ENCODE measurements around the gene TEX51.

TEX51 gene

GRCh38 chr2:126902859-126903258 is 4.2 kb downstream of the TEX51 start:
- TF ChIP-seq, protein P1, sequence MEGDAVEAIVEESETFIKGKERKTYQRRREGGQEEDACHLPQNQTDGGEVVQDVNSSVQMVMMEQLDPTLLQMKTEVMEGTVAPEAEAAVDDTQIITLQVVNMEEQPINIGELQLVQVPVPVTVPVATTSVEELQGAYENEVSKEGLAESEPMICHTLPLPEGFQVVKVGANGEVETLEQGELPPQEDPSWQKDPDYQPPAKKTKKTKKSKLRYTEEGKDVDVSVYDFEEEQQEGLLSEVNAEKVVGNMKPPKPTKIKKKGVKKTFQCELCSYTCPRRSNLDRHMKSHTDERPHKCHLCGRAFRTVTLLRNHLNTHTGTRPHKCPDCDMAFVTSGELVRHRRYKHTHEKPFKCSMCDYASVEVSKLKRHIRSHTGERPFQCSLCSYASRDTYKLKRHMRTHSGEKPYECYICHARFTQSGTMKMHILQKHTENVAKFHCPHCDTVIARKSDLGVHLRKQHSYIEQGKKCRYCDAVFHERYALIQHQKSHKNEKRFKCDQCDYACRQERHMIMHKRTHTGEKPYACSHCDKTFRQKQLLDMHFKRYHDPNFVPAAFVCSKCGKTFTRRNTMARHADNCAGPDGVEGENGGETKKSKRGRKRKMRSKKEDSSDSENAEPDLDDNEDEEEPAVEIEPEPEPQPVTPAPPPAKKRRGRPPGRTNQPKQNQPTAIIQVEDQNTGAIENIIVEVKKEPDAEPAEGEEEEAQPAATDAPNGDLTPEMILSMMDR (IDR thresholded peaks at IDR 0.05; ENCODE audit: insufficient read depth, low read depth, low read length, missing control alignments) = no peak
- H3K4me3 ChIP-seq (ENCODE audit: low read length) = no peak overlapping the region
- DNase-seq (ENCODE audit: low read depth) = no peak

GRCh38 chr2:126905991-126906390 is 7.3 kb downstream of the TEX51 start:
- H3K4me3 ChIP-seq (ENCODE audit: low read length) = no peak overlapping the region
- TF ChIP-seq, protein P1 (IDR thresholded peaks at IDR 0.05; ENCODE audit: insufficient read depth, low read depth, low read length, missing control alignments) = no peak
- DNase-seq (ENCODE audit: low read depth) = no peak

DNA sequence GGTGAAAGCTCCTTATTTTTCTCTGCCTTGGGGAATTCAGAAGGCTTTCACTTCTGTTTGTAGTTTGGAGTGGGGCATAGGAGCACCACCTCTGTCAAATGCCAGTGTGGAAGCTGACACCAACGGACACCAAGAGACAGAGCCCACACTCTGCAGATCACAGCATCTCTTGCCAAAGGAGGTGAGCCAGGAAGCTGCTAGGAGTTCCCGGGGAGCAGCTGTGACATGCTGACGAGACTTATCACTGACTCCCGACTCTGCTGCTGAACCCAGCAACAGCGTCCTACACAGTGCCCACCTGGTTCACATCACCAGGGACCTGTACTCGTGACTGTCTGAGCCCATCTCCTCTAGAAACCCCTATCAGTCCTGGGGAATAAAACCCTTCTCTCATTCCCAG is 8.1 kb downstream of the TEX51 start:
- no peak overlapping the region for H3K4me3 ChIP-seq (ENCODE audit: low read length)
- TF ChIP-seq, protein P1 (IDR thresholded peaks at IDR 0.05; ENCODE audit: insufficient read depth, low read depth, low read length, missing control alignments) = no peak
- DNase-seq (ENCODE audit: low read depth) = no peak

GRCh38 chr2:126907671-126908070 is 9.0 kb downstream of the TEX51 start:
- DNase-seq (ENCODE audit: low read depth) = no peak
- TF ChIP-seq, protein P1 (IDR thresholded peaks at IDR 0.05; ENCODE audit: insufficient read depth, low read depth, low read length, missing control alignments) = no peak

GRCh38 chr2:126908721-126909177 is 10.1 kb downstream of the TEX51 start:
- no peak overlapping the region for H3K4me3 ChIP-seq (ENCODE audit: low read length)
- TF ChIP-seq, protein P1 (IDR thresholded peaks at IDR 0.05; ENCODE audit: insufficient read depth, low read depth, low read length, missing control alignments) = no peak
- no peak for DNase-seq (ENCODE audit: low read depth)

More at GRCh38 chr2:126907671-126908070, 9.0 kb downstream of the TEX51 start:
- H3K4me3 ChIP-seq (ENCODE audit: low read length) = no peak overlapping the region

- DNase-seq (ENCODE audit: low read depth) = no peak
- no peak overlapping the region for H3K4me3 ChIP-seq (ENCODE audit: low read length)
Observed at GRCh38 chr2:126909366-126909765, 10.7 kb downstream of the TEX51 start.

DNA sequence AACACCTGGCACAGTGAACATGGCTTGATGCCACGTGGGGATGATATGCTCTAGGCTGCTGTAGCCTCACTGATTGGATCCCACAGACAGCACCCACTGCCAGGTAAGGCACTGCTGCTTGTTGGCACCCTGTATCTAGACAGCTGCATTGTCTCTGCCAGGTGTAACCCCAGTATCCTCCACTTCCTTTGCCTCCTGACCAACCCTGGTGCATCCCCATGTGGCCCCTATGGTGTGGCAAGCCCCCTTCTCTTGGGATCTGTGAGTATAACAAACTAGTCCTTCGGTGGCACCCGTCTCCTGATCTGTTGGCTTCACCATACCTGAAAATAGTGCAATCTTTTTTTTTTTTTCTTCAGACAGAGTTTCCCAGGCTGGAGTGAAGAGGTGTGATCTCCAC is 11.1 kb downstream of the TEX51 start:
- TF ChIP-seq, protein P1 (IDR thresholded peaks at IDR 0.05; ENCODE audit: insufficient read depth, low read depth, low read length, missing control alignments) = no peak
- no peak overlapping the region for H3K4me3 ChIP-seq (ENCODE audit: low read length)
- no peak for DNase-seq (ENCODE audit: low read depth)

More at GRCh38 chr2:126909366-126909765, 10.7 kb downstream of the TEX51 start:
- TF ChIP-seq, protein P1 (IDR thresholded peaks at IDR 0.05; ENCODE audit: insufficient read depth, low read depth, low read length, missing control alignments) = no peak
